ENCODE data around the gene MDFIC.

GRCh38 chr7:115052706-115053105 is 130.8 kb downstream of the MDFIC start:
- no peak for TF ChIP-seq POLR2A (IDR thresholded peaks at IDR 0.05)
- no peak for TF ChIP-seq CTCF (IDR thresholded peaks at IDR 0.05)
